Stimulated activated naive CD4-positive, alpha-beta T cell (primary cell): ENCODE measurements around the gene PNPLA2.

Experiments
- DNase-seq, 6 experiments: peaks; one replicate each; lab custom pipeline; 2025; lab: John Stamatoyannopoulos, UW

PNPLA2 gene

GRCh38 chr11:797296-798092 is 21.2 kb upstream of the PNPLA2 start:
- peak; percentile 62 to 81 (median 75) for DNase-seq

- DNase-seq = peak; percentile 58 to 82 (median 76)
These were observed 20.5 kb upstream of the PNPLA2 start, which contains the start of gene SLC25A22 for GRCh38 chr11:798093-798713. Gene SLC25A22 (minus strand): TSS chr11:798281. CDS start chr11:795006, 3,275 bp downstream.

GRCh38 chr11:799641-800316 is 18.9 kb upstream of the PNPLA2 start:
- DNase-seq = no peak

- no peak for DNase-seq
These were observed 18.2 kb upstream of the PNPLA2 start for GRCh38 chr11:800473-800872.

GRCh38 chr11:801097-801780 is 17.5 kb upstream of the PNPLA2 start:
- DNase-seq = no peak

- DNase-seq = no peak
These were observed 16.6 kb upstream of the PNPLA2 start for GRCh38 chr11:802018-802617.

- DNase-seq = no peak
These were observed 15.8 kb upstream of the PNPLA2 start for GRCh38 chr11:802693-803466.

- no peak for DNase-seq
These were observed 15.3 kb upstream of the PNPLA2 start for GRCh38 chr11:803467-803742.

- no peak for DNase-seq
These were observed 14.7 kb upstream of the PNPLA2 start for GRCh38 chr11:803770-804598.

- DNase-seq = no peak
These were observed 14.1 kb upstream of the PNPLA2 start for GRCh38 chr11:804599-804964.

GRCh38 chr11:808427-809286 is 10.1 kb upstream of the PNPLA2 start:
- DNase-seq = no peak

GRCh38 chr11:809287-810039 is 9.3 kb upstream of the PNPLA2 start, which contains the start of gene RPLP2:
Gene RPLP2 (plus strand): TSS chr11:809967. CDS start chr11:810235, 268 bp downstream.
- DNase-seq = peak; percentile 93 to 100 (median 98)

GRCh38 chr11:810040-810567 is 8.6 kb upstream of the PNPLA2 start:
- DNase-seq = no peak

- no peak for DNase-seq
These were observed 7.1 kb upstream of the PNPLA2 start for GRCh38 chr11:811446-812245.

- no peak for DNase-seq
These were observed 6.3 kb upstream of the PNPLA2 start for GRCh38 chr11:812390-812789.

- DNase-seq = no peak
These were observed 5.7 kb upstream of the PNPLA2 start for GRCh38 chr11:813072-813455.

GRCh38 chr11:813456-814096 is 5.1 kb upstream of the PNPLA2 start:
- DNase-seq = no peak
